Measurements from ENCODE around the gene SEMA3G. TPM values are rescaled to one million over a fixed set of nuclear protein-coding genes. Genes with fewer than 3 reads are reported as not detected.

The SEMA3G gene
- total and polyA plus RNA-seq, 2 experiments from 2014 or later, result 0.47 to 2.5 TPM

GRCh38 chr3:52494445-52494844 is 49.5 kb upstream of the SEMA3G start:
- TF ChIP-seq ZNF114 (CRISPR knock-in tag; IDR thresholded peaks at IDR 0.05), result no peak
- TF ChIP-seq ETS1 (IDR thresholded peaks at IDR 0.05), result no peak
- 0 out of 2 replicates have a peak, but pooled peaks have one; percentile 20 for TF ChIP-seq POLR2AphosphoS5 (IDR thresholded peaks at IDR 0.05; ENCODE audit: low read depth)
- no peak for TF ChIP-seq STAT1 (IDR thresholded peaks at IDR 0.05; ENCODE audit: unreplicated experiment)
- TF ChIP-seq, protein P1, sequence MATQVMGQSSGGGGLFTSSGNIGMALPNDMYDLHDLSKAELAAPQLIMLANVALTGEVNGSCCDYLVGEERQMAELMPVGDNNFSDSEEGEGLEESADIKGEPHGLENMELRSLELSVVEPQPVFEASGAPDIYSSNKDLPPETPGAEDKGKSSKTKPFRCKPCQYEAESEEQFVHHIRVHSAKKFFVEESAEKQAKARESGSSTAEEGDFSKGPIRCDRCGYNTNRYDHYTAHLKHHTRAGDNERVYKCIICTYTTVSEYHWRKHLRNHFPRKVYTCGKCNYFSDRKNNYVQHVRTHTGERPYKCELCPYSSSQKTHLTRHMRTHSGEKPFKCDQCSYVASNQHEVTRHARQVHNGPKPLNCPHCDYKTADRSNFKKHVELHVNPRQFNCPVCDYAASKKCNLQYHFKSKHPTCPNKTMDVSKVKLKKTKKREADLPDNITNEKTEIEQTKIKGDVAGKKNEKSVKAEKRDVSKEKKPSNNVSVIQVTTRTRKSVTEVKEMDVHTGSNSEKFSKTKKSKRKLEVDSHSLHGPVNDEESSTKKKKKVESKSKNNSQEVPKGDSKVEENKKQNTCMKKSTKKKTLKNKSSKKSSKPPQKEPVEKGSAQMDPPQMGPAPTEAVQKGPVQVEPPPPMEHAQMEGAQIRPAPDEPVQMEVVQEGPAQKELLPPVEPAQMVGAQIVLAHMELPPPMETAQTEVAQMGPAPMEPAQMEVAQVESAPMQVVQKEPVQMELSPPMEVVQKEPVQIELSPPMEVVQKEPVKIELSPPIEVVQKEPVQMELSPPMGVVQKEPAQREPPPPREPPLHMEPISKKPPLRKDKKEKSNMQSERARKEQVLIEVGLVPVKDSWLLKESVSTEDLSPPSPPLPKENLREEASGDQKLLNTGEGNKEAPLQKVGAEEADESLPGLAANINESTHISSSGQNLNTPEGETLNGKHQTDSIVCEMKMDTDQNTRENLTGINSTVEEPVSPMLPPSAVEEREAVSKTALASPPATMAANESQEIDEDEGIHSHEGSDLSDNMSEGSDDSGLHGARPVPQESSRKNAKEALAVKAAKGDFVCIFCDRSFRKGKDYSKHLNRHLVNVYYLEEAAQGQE (IDR thresholded peaks at IDR 0.05; ENCODE audit: unreplicated experiment), result no peak
- TF ChIP-seq ZNF462 (CRISPR knock-in tag; IDR thresholded peaks at IDR 0.05), result no peak
- no peak for TF ChIP-seq CREB1 (CRISPR knock-in tag; IDR thresholded peaks at IDR 0.05; ENCODE audit: low read depth)
- TF ChIP-seq CTCF (conservative IDR thresholded peaks at IDR 0.05; ENCODE audit: low read depth in 2 of 2), result peak; percentile 20 to 24; a peak in 2 of 4 replicates
- TF ChIP-seq EZH2phosphoT487 (IDR thresholded peaks at IDR 0.05; ENCODE audit: unreplicated experiment), result no peak
- no peak for TF ChIP-seq EZH2 (IDR thresholded peaks at IDR 0.05; ENCODE audit: low read depth, unreplicated experiment)
- no peak for TF ChIP-seq ZNF331 (CRISPR knock-in tag; IDR thresholded peaks at IDR 0.05; ENCODE audit: low read depth)
- TF ChIP-seq JUNB (IDR thresholded peaks at IDR 0.05; ENCODE audit: unreplicated experiment), result no peak
- no peak for TF ChIP-seq NANOG (IDR thresholded peaks at IDR 0.05; ENCODE audit: borderline replicate concordance)
- no peak overlapping the region for H3K4me3 ChIP-seq
- no peak overlapping the region for H3K27ac ChIP-seq (ENCODE audit: low read depth)
- H3K4me1 ChIP-seq (ENCODE audit: insufficient read depth), result no peaks in the 10 kb centered on the region
- Mint-ChIP-seq H3K27me3 (ENCODE audit: insufficient read depth, low read depth, poor library complexity) (peaks cover 12% of the 10 kb centered on the region), H3K4me3 (no peak overlapping the region), H3K27ac (no peak overlapping the region), H3K36me3 (ENCODE audit: low read depth) (peaks cover 24% of the 10 kb centered on the region), H3K4me1 (peaks cover 8% of the 10 kb centered on the region; the same call in 2 of the 3 replicates), H3K9me3 (no peaks in the 10 kb centered on the region)
- no peaks in the 10 kb centered on the region for H3K27me3 ChIP-seq (ENCODE audit: insufficient read depth)
- H3K4me2 ChIP-seq, result no peak overlapping the region
- no peak overlapping the region for H2AFZ ChIP-seq
- H3K36me3 ChIP-seq (ENCODE audit: insufficient read depth), result no peaks in the 10 kb centered on the region
- ATAC-seq, result peak; percentile 42
- H3K79me2 ChIP-seq (replicated peaks; ENCODE audit: insufficient read depth), result no peaks in the 10 kb centered on the region
- no peaks in the 10 kb centered on the region for H3K9me2 ChIP-seq (ENCODE audit: insufficient read depth)
- no peaks in the 10 kb centered on the region for H3F3A ChIP-seq (replicated peaks; ENCODE audit: low read depth)
- peak; percentile 48 for DNase-seq (ENCODE audit: low spot score)
- no peaks in the 10 kb centered on the region for H4K20me1 ChIP-seq (replicated peaks; ENCODE audit: insufficient read depth)

All from GM23338 (cell line).